Neural crest cell (in vitro differentiated cells): ENCODE data around the gene C16orf90. TPM values are rescaled to one million over a fixed set of nuclear protein-coding genes. Genes with fewer than 3 reads are reported as not detected.

Experiments
- DNase-seq: peaks from one replicate; pipeline ENCODE4 v3.0.0; 2021; ENCODE audit warnings: low read depth, mixed read lengths, low spot score
- H3K27ac Mint-ChIP-seq: one replicate; pipeline ENCODE4 v1.8.0; 2021; ENCODE audit warnings: mild to moderate bottlenecking, mixed read lengths; ENCODE audit not compliant: unreplicated experiment
- H3K27me3 Mint-ChIP-seq: 2 replicates; pipeline ENCODE4 v1.8.0; 2021; ENCODE audit warnings: low read depth, mild to moderate bottlenecking, mixed read lengths
- H3K36me3 Mint-ChIP-seq: 2 replicates; pipeline ENCODE4 v1.8.0; 2021; ENCODE audit warnings: low read depth, mild to moderate bottlenecking, mixed read lengths
- H3K4me1 Mint-ChIP-seq: 2 replicates; pipeline ENCODE4 v1.8.0; 2021; ENCODE audit warnings: mixed read lengths
- H3K4me3 Mint-ChIP-seq: one replicate; pipeline ENCODE4 v1.8.0; 2021; ENCODE audit warnings: mild to moderate bottlenecking, mixed read lengths
- H3K9me3 Mint-ChIP-seq: 2 replicates; pipeline ENCODE4 v1.8.0; 2021; ENCODE audit warnings: mixed read lengths
- long read RNA-seq: library from polyadenylated mRNA; unstranded; transcript quantifications from one replicate; pipeline ENCODE4 v2.0.0, GENCODE V29; 2020
- total RNA-seq: library from RNA; stranded (reverse); gene quantifications from 2 replicates; pipeline ENCODE4 v1.2.1, GENCODE V29; 2021
- TF ChIP-seq, protein P1 (sequence below): fragments of 200-600 bp; sonication (generic); conservative IDR thresholded peaks from 2 replicates; pipeline ENCODE4 v1.5.0; 2021; ENCODE audit warnings: antibody characterized with exemption, mild to moderate bottlenecking

Gene C16orf90
- not detected in 2 replicates for total RNA-seq
- long read RNA-seq = 0 reads

GRCh38 chr16:3495176-3495575, at the start of gene C16orf90:
C16orf90 (minus strand) TSS chr16:3495489; CDS start chr16:3495421, 68 bp downstream.
- TF ChIP-seq, protein P1, sequence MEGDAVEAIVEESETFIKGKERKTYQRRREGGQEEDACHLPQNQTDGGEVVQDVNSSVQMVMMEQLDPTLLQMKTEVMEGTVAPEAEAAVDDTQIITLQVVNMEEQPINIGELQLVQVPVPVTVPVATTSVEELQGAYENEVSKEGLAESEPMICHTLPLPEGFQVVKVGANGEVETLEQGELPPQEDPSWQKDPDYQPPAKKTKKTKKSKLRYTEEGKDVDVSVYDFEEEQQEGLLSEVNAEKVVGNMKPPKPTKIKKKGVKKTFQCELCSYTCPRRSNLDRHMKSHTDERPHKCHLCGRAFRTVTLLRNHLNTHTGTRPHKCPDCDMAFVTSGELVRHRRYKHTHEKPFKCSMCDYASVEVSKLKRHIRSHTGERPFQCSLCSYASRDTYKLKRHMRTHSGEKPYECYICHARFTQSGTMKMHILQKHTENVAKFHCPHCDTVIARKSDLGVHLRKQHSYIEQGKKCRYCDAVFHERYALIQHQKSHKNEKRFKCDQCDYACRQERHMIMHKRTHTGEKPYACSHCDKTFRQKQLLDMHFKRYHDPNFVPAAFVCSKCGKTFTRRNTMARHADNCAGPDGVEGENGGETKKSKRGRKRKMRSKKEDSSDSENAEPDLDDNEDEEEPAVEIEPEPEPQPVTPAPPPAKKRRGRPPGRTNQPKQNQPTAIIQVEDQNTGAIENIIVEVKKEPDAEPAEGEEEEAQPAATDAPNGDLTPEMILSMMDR = no peak
- H3K27ac Mint-ChIP-seq = no peak within 1 kb of the TSS
- no peaks in the 10 kb centered on the region for H3K27me3 Mint-ChIP-seq

DNA sequence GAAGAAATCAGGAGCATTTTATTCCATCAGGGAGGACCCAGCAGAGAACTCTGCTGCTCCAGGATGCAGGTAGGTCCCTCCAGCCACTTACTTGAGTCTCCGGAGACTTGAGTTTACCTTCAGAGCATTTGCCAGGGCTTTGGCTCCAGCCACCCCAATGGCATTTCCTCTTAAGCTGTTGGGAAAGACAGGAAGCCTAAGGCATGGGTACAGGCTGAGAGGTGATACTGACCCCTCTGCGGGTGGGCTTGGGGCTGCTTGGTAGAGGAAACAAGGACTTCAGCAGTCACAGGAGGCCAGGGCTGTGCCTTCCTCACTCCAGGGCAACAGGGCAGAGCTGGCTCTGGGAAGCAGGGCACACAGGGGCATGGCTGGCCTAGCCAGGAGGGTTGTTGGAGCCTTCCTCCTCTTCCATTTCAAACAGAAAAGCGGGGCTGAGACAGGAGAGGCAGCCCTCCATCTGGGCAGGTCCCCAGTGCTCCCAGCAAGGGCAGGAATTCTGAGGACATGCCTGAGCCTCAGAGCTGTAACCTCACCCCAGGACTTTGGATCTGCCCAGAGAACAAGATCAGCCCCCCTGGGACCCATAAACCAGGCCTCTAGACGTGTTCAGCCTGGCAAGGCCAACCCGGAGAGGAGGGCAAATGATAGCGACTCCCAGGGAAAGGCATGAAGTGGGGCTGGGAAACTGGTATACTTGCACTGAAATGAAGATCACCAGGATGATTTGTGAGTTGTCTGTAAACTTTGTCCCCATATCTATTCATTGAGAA, 47.5 kb upstream of the C16orf90 start:
- Mint-ChIP-seq H3K36me3 (no peaks in the 10 kb centered on the region), H3K27me3 (no peaks in the 10 kb centered on the region), H3K4me1 (peaks cover 5% of the 10 kb centered on the region), H3K9me3 (no peaks in the 10 kb centered on the region), H3K4me3 (no peak overlapping the region), H3K27ac (no peak overlapping the region)
- no peak for DNase-seq
- TF ChIP-seq, protein P1 = no peak

More at GRCh38 chr16:3495176-3495575, at the start of gene C16orf90:
- no peaks in the 10 kb centered on the region for H3K9me3 Mint-ChIP-seq
- H3K4me1 Mint-ChIP-seq = no peaks in the 10 kb centered on the region
- DNase-seq = no peak
- H3K36me3 Mint-ChIP-seq = no peaks in the 10 kb centered on the region
- H3K4me3 Mint-ChIP-seq = no peak within 1 kb of the TSS

DNA sequence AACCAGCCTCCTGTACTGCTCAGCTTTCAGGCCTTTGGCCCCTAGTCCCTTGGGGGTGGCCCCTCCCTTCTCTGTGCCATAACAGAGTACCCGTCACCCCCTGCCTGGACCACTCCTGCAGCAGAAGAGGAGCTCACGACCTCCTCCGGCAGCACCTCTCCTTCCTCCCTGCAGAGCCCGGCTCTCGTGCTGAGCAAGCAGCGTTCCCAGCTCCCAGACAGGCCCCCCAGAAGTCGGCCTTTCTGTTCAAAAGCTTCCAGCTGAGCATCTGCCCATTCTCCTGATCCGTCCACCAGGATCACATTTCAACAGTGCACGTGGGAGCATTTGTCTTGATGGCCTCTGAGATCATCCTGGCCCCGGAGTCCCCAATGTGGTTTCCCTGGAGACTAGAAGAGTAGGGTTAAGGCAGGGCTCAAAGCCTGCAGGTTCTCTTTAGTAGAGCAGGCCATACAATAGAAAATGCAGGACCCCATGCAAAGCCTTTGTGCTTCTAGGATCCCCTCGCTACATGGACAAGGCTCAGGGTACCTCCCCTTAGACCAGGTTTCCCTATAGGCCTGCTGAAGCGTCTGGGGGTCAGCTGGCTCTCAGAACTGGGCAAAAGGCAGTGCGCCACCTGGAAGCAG, 46.4 kb upstream of the C16orf90 start:
- H3K4me1 Mint-ChIP-seq = peaks cover 5% of the 10 kb centered on the region
- H3K27me3 Mint-ChIP-seq = no peaks in the 10 kb centered on the region
- DNase-seq = no peak
- H3K4me3 Mint-ChIP-seq = no peak overlapping the region
- TF ChIP-seq, protein P1 = no peak
- H3K36me3 Mint-ChIP-seq = no peaks in the 10 kb centered on the region
- H3K27ac Mint-ChIP-seq = no peak overlapping the region
- H3K9me3 Mint-ChIP-seq = no peaks in the 10 kb centered on the region

DNA sequence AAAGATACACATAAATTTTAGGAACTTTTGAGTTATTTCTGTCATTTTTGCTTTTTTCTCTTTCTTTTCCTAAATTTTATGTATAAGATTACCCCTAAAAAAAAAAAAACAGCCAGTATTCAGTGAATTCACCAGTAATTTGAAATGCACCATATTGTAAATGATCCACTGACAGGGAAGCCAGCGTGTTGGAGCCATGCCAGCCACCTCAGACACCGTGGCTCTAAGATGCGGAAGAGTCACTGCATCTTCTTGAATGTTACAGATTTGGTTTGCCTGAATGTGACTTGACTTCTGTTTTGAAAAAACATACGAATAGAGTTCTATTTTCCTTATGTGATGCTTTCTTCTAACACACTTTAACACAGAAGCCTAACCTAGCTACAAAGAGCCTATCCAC, 42.9 kb upstream of the C16orf90 start:
- Mint-ChIP-seq H3K27me3 (no peaks in the 10 kb centered on the region), H3K4me1 (no peaks in the 10 kb centered on the region), H3K9me3 (no peaks in the 10 kb centered on the region), H3K27ac (no peak overlapping the region), H3K36me3 (peaks cover 4% of the 10 kb centered on the region), H3K4me3 (no peak overlapping the region)
- TF ChIP-seq, protein P1 = no peak
- DNase-seq = no peak

GRCh38 chr16:3536851-3537250, 41.6 kb upstream of the C16orf90 start:
- Mint-ChIP-seq H3K36me3 (peaks cover 7% of the 10 kb centered on the region), H3K4me3 (no peak overlapping the region)

More at GRCh38 chr16:3536851-3537250, 41.6 kb upstream of the C16orf90 start:
- H3K9me3 Mint-ChIP-seq = no peaks in the 10 kb centered on the region
- no peak for DNase-seq
- TF ChIP-seq, protein P1 = no peak
- no peaks in the 10 kb centered on the region for H3K27me3 Mint-ChIP-seq
- no peaks in the 10 kb centered on the region for H3K4me1 Mint-ChIP-seq
- no peak overlapping the region for H3K27ac Mint-ChIP-seq
